Lung (tissue), 12 donors: ENCODE data around the gene MED12L. TPM values are rescaled to one million over a fixed set of nuclear protein-coding genes. Genes with fewer than 3 reads are reported as not detected.

Experiments used
- ATAC-seq: fragments of 200-7000 bp; cut with Tn5 transposase; one replicate; pipeline ENCODE4 v1.9.1; 2020; ENCODE audit warnings: moderate number of reproducible peaks; ENCODE audit not compliant: insufficient read depth, low FRiP score
- DNase-seq, 3 donors: peaks; one replicate each; pipeline ENCODE4 v3.0.0-alpha.2; 2013 to 2017
- H3K27ac ChIP-seq, 2 donors: one replicate each; pipeline ENCODE4 v1.5.1; 2013; ENCODE audit warnings: mild to moderate bottlenecking in 2 of 2, moderate library complexity in 2 of 2, control low read depth in 1 of 2, inconsistent platforms in 1 of 2, low read depth in 1 of 2, low read length in 1 of 2
- H3K27me3 ChIP-seq, 3 donors: one replicate each; pipeline ENCODE4 v1.5.1; 2013; ENCODE audit warnings: low read length in 2 of 3; ENCODE audit not compliant: control insufficient read depth in 3 of 3, insufficient read depth in 3 of 3
- H3K36me3 ChIP-seq, 4 donors: one replicate each; pipeline ENCODE4 v1.5.1; 2013; ENCODE audit warnings: low read length in 4 of 4, mild to moderate bottlenecking in 1 of 4, moderate library complexity in 1 of 4; ENCODE audit not compliant: control insufficient read depth in 4 of 4, insufficient read depth in 4 of 4
- H3K4me1 ChIP-seq, 5 donors: one replicate each; pipeline ENCODE4 v1.5.1; 2013; ENCODE audit warnings: low read length in 5 of 5, mild to moderate bottlenecking in 2 of 5, moderate library complexity in 1 of 5; ENCODE audit not compliant: control insufficient read depth in 5 of 5, insufficient read depth in 5 of 5
- H3K4me3 ChIP-seq: one replicate; pipeline ENCODE4 v1.5.1; 2013; ENCODE audit warnings: mild to moderate bottlenecking, control low read depth, moderate library complexity
- H3K9ac ChIP-seq, 2 donors: one replicate each; pipeline ENCODE4 v1.5.1; 2013; ENCODE audit warnings: low read length in 2 of 2, control low read depth in 1 of 2; ENCODE audit not compliant: insufficient read depth in 1 of 2
- H3K9me3 ChIP-seq, 4 donors: one replicate each; pipeline ENCODE4 v1.5.1; 2013; ENCODE audit warnings: low read length in 3 of 4, mild to moderate bottlenecking in 1 of 4, moderate library complexity in 1 of 4; ENCODE audit not compliant: control insufficient read depth in 4 of 4, insufficient read depth in 3 of 4
- CTCF ChIP-seq: IDR thresholded peaks from 2 replicates; pipeline ENCODE4 v1.5.1; 2012; ENCODE audit warnings: mild to moderate bottlenecking; ENCODE audit errors: control extremely low read depth, extremely low read depth
- WGBS, 2 donors: extraction: QIAGEN DNeasy Blood & Tissue Kit; methylation state at CpG; one replicate each; pipeline ENCODE4 v1.1.7; 2013; 5-methylcytosine and 5-hydroxymethylcytosine counted together
- polyA plus RNA-seq, 2 donors: library from polyadenylated mRNA; stranded (reverse); fragments of 200-250 nt; gene quantifications; one replicate each; pipeline ENCODE4 v1.2.1, GENCODE V29; 2013
- total RNA-seq, 2 donors: library from RNA; depleted of rRNA in 1 of 2; stranded (reverse); fragments of >200 nt in 1 of 2; gene quantifications; one replicate each; pipeline ENCODE4 v1.2.1, GENCODE V29; 2014 to 2021
- donor health status: control.
- donor health status: control.
- donor health status: Bipolar disorder and iron deficiency.
- donor health status: healthy.
- donor health status: DM: yes; HTN: yes; CAD: no.

MED12L gene
- total and polyA plus RNA-seq, 4 donors = 0.02 to 0.82 (median 0.30) TPM

GRCh38 chr3:151329363-151329762 lies 243.9 kb downstream of the MED12L start, which contains the start of gene P2RY13:
P2RY13 (minus strand) TSS chr3:151329549; CDS start chr3:151329528, 21 bp downstream.
- Histone ChIP-seq H3K27me3 (no peaks in the 10 kb centered on the region), H3K9ac (no peak within 1 kb of the TSS), H3K36me3 (no peaks in the 10 kb centered on the region), H3K4me3 (no peak within 1 kb of the TSS), H3K27ac (peak within 1 kb of the TSS in 1 of 2 donors; percentile 39), H3K9me3 (no peaks in the 10 kb centered on the region), H3K4me1 (peaks cover 0 to 3% (median 0%) of the 10 kb centered on the region in 5 donors)
- ATAC-seq (no peak), DNase-seq (no peak)
- WGBS, 2 donors = 33 to 72% methylated on average over 1 of the region's 1 CpG
- no peak for TF ChIP-seq CTCF

GRCh38 chr3:151330379-151330778 lies 244.9 kb downstream of the MED12L start:
- Histone ChIP-seq H3K9ac (no peak overlapping the region), H3K27ac (no peak overlapping the region), H3K4me3 (no peak overlapping the region), H3K27me3 (no peaks in the 10 kb centered on the region), H3K9me3 (no peaks in the 10 kb centered on the region), H3K36me3 (no peaks in the 10 kb centered on the region), H3K4me1 (peaks cover 0 to 3% (median 0%) of the 10 kb centered on the region in 5 donors)
- ATAC-seq = no peak
- TF ChIP-seq CTCF = no peak
- 55 to 59% methylated on average over 4 of the region's 4 CpGs for WGBS, 2 donors
- no peak for DNase-seq

- Histone ChIP-seq H3K9me3 (no peaks in the 10 kb centered on the region), H3K36me3 (no peaks in the 10 kb centered on the region), H3K27me3 (no peaks in the 10 kb centered on the region), H3K4me3 (no peak overlapping the region), H3K9ac (no peak overlapping the region), H3K27ac (peak overlapping the region in 1 of 2 donors; percentile 70), H3K4me1 (peaks cover 0 to 3% (median 0%) of the 10 kb centered on the region in 5 donors)
- TF ChIP-seq CTCF = no peak
- ATAC-seq (peak; percentile 27), DNase-seq (peak in 2 of 3 donors; percentile 45 to 73)
Observed at GRCh38 chr3:151330899-151331298, 245.4 kb downstream of the MED12L start.

GRCh38 chr3:151331696-151332095 lies 246.2 kb downstream of the MED12L start:
- TF ChIP-seq CTCF = no peak
- H3K27me3 ChIP-seq = no peaks in the 10 kb centered on the region
- H3K27ac ChIP-seq = no peak overlapping the region
- H3K4me1 ChIP-seq = peaks cover 0 to 3% (median 0%) of the 10 kb centered on the region in 5 donors
- no peaks in the 10 kb centered on the region for H3K36me3 ChIP-seq
- H3K9me3 ChIP-seq = no peaks in the 10 kb centered on the region
- no peak overlapping the region for H3K4me3 ChIP-seq
- no peak overlapping the region for H3K9ac ChIP-seq
- DNase-seq = no peak
- 35 to 59% methylated on average over 2 of the region's 2 CpGs for WGBS, 2 donors
- ATAC-seq = no peak
